ENCODE measurements around the gene PRXL2C. TPM values are rescaled to one million over a fixed set of nuclear protein-coding genes. Genes with fewer than 3 reads are reported as not detected.
"Not testable (repeated sequence)": the region's sequence is repeated elsewhere in the genome, so short reads cannot be mapped to it uniquely, and the experiment has no call there.

The PRXL2C gene
- total RNA-seq, 1 donor from 2014 or later, result 27.3 TPM

DNA sequence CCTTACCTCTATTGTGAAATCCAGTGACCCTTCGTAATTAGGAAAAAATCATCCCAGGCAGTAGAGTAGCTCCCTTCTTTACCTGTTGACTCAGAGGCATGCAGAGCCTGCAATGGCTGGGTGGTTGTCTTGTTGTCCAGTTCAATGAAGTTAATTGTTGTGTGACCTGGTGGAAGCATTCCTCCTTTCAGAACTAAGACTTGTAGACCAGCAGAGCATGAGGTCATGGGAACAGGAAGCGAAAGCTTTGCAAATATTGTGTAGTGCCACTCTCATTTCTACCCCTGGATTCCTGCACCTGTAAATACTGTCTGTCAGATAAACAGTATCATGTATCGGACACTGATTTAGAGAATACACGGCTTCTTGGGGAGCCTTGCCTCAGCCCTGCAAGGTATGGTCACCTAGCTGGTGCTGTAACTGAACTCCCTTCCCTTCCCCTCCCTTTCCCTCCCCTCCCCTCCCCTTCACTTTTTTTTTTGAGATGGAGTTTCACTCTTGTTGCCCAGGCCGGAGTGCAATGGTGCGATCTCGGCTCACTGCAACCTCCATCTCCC lies 5.7 kb upstream of the PRXL2C start:
- no peak for ATAC-seq
- DNase-seq (ENCODE audit: missing footprints), result no peak
- intact Hi-C loops (cut with DNase I), result no loop called here

DNA sequence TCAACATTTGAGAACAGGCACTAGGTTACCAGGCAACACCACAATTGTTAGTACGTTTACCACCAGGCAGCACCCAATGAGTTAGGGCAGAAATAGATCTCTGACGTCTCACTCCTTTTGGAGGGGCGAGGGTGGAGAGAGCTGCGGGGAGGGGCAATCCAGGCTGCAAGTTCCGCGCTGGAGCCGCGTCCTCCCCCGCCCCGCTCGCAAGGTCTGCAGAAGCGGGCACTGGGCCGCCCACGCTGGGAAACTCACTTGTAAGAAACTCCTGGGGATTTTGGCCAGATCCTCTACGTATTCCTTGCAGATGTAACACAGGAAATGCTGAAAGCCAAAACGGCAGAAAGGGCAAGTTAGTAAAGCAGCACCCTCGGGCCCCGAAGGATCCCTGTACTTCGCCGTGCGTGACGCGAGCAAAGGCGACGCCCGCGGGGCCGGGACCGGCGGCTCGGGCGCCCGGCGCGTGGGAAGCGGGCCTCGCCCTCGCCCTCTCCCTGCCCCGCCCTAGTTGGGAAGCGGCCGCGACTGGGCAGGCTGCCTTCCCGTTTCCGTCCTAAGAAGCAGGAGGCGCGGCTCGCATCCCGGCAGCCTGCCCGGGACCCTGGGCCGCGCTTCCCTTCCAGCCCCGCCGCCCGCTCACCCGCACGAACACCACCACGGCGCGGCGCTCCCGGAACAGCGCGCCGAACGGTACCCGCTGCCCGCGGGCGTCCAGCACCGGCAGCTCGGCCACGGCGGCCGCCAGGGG lies 493 bp downstream of the PRXL2C start:
- intact Hi-C loops (cut with DNase I), result loop anchor here (1.0 to 10.0 kb wide), 5 partner anchors 32 to 1690 kb away; partner anchors contain the start of genes CDC14B, HABP4 and ZNF367

DNA sequence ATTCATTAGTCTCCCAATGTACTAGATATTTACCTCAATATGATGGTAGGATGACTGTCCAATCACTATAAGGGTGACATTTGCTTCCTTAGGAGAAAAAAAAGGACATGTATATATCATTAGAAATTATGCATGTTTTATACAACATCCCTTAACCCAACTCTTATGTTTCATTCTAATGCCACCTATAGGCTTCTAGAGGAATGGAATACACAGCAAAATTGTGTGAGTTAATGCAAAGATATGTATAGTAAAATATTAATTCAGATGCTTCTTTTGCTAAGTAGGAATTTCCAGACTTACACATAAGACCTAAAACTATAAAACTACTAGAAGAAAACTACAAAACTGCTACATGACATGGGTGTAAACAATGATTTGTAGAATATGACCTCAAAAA lies 3.5 kb downstream of the PRXL2C start:
- ATAC-seq, result no peak
- intact Hi-C loops (cut with DNase I), result loop anchor here (10.0 kb wide), 1 partner anchor 1687 kb away; no protein-coding TSS in a partner anchor

More for the DNA sequence above, 493 bp downstream of the PRXL2C start:
- ATAC-seq (peak; percentile 90), DNase-seq (ENCODE audit: missing footprints) (peak; percentile 93)

DNA sequence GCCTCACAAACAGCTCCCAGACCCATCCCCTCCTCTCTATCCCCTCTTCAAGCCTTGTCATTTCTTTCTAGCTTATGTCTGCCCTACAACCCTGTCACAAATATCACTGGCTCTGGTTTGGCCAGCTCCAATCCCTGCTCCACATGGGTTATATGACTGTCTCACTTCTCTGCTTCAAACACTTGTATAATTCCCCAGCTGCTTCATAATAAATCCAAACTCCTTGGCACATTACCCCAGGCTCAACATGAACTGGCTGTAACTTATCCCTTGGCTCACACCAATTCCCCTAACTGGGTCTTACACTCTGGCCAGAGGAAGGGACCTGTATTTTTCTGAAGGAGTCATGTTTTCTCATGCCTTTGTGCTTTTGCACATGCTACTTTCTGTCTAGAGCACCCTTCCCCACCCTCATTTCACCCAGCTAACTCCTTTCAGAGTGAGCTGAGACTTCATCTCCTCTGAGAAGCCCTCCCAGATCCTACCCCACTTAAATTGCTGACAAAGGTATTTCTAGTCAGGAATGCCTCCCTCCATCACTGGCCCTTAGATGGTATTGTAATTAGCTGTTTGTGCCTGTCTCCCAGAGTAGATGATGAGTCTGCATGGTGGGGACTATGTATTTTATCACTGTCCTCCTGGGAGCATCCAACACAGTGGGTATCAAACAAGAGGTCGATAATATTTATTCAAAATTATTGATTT lies 5.3 kb downstream of the PRXL2C start:
- intact Hi-C loops (cut with DNase I), result loop anchor here (10.0 kb wide), 1 partner anchor 1685 kb away; no protein-coding TSS in a partner anchor
- no peak for ATAC-seq
- DNase-seq (ENCODE audit: missing footprints), result no peak

More for the DNA sequence above, 3.5 kb downstream of the PRXL2C start:
- DNase-seq (ENCODE audit: missing footprints), result no peak

DNA sequence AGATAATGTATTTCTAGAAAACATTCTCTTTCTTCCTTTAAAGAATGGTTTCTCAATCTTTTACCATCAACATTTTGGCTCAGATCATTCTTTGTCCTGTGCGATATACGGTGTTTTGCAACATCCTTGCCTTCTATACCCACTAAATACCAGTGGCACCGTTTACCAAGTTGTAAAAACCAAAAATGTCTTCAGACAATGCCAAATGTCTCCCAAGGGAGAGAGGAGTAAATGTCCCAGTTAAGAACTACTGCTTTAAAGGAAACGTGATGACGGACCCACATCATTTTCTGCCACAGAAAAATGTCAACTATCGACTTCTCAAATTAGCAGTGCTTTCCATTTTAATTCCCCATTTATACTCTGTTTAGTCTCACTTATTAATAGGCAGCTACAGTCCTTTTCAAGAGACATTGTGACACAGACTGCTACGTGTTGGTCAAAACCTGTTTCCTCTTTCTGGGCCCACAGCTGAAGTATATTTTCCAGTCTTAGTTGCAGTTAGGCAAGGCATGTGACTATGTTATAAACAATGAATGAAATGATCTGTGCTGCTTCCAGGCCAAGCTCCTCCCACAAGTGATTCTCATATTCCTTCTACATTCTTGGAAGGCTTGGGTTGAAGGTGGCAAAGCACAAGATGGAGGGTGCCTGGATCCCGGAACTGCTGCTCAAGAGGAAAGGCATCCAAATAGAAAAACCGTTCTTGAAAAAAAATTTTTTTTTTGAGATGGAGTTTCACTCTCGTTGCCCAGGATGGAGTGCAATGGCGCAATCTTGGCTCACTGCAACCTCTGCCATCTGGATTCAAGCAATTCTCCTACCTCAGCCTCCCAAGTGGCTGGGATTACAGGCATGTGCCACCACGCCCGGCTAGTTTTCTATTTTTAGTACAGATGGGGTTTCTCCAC lies 8.8 kb downstream of the PRXL2C start:
- intact Hi-C loops (cut with DNase I), result no loop called here
- DNase-seq (ENCODE audit: missing footprints) (no peak), ATAC-seq (peak; percentile 28)

DNA sequence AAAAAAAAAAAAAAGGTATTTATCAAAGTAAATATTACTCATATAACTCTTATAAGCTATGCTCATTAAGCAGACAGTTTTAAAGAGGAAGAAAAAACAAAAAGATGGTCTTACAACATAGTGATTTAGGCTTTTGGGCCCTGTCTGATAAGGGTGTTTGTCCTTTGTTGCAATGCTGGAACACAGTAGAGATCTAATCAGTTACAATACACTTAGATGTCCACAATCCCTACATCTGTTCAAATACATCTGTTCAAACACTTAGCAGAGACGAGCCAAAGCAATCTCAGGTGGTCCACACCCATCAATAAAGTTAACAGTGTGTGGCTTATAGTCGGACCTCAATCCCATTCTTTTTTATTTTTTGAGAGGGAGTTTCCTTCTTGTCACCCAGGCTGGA lies 11.0 kb downstream of the PRXL2C start:
- DNase-seq (ENCODE audit: missing footprints) (no peak), ATAC-seq (no peak)
- intact Hi-C loops (cut with DNase I), result no loop called here

DNA sequence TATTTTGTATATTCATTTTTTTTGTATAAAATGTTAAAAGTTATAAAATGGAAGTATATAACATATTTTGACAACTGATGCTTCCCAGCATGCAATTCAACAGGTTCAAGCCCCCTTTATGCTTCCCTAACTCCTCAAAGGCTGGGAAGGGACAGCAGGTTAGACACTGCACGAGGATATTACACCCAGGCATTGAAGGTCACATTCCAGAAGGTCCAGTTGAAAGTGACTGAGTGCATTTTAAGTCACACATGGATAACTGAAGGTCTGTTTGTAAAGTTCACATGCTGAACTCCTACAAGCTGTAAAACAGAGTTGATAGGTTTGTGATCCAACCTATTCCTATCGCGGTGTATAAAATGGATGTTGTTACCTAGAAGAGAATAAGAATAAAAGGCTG lies 13.6 kb downstream of the PRXL2C start:
- intact Hi-C loops (cut with DNase I), result no loop called here
- no peak for DNase-seq (ENCODE audit: missing footprints)
- ATAC-seq, result peak; percentile 70

DNA sequence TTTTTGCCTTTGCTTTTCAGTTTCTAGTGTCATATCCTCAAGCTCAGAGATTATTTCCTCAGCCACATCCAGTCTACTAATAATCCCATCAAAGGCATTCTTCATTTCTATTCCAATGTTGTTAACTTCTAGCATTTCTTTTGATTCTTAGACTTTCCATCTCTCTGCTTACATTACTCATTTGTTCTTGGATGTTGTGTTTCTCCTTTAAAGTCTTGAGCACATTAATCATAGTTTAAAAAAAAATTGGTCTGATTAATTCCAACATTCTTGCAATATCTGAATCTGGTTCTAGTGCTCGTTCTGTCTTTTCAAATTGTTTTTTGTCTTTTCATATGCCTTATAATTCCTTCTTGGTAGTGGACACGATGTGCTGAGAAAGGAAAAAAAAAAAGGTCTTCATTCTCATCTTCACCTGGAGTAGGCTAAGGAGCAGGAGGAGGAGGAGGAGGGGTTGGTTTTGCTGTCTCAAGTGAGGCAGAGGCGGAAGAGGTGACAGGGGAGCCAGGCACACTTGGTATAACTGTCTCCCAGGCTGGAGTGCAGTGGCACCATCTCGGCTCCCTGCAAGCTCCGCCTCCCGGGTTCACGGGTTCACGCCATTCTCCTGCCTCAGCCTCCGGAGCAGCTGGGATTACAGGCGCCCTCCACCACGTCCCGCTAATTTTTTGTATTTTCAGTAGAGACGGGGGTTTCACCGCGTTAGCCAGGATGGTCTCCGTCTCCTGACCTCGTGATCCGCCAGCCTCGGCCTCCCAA lies 16.3 kb downstream of the PRXL2C start:
- DNase-seq (ENCODE audit: missing footprints) (no peak), ATAC-seq (no peak)
- intact Hi-C loops (cut with DNase I), result no loop called here

DNA sequence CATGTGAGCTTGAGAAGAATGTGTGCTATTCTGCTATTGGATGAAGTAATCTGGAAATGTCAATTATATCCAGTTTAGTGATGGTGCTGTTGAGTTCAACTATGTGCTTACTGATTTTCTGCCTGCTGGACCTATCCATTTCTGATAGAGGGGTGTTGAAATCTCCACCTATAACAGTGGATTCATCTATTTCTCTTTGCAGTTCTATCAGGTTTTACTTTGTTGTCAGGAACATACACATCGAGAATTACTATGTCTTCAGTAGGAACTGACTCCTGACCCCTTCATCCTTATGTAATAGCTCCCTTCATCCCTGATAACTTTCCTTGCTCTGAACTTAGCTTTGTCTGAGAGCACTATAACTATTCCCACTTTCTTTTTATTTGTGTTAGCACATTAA lies 18.7 kb downstream of the PRXL2C start:
- DNase-seq (ENCODE audit: missing footprints), result no peak
- intact Hi-C loops (cut with DNase I), result no loop called here
- ATAC-seq, result no peak

DNA sequence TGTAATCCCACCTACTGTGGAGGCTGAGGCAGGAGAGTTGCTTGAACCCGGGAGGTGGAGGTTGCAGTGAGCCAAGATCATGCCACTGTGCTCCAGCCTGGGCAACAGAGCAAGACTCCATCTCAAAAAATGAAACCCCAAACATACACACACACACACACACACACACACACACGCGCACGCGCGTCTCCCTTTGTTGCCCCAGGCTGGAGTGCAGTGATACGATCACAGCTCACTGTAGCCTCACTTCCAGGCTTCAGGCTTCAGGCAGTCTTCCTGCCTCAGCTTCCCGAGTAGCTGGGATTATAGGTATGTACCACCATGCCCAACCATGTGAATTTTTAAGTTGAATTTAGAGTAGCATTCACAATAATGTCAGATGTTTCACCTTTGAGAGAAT lies 21.5 kb downstream of the PRXL2C start:
- ATAC-seq; DNase-seq (ENCODE audit: missing footprints); intact Hi-C loops (cut with DNase I): not testable (repeated sequence)

DNA sequence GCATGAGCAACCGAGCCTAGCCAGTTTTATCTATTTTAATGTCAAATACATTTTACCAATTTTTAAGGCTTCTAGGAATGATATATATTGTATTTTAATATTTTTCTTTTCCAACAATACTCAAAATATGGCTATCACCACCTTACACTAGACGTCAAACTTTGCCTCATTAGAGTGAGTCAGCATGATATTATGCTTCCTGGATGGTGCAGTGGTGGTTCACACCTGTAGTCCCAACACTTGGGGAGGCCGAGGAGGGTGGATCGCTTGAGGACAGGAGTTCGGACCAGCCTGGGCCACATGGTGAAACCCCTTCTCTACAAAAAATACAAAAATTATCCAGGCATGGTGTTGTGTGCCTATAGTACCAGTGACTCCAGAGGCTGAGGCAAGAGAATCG lies 28.2 kb downstream of the PRXL2C start:
- DNase-seq (ENCODE audit: missing footprints), result no peak
- intact Hi-C loops (cut with DNase I), result no loop called here

DNA sequence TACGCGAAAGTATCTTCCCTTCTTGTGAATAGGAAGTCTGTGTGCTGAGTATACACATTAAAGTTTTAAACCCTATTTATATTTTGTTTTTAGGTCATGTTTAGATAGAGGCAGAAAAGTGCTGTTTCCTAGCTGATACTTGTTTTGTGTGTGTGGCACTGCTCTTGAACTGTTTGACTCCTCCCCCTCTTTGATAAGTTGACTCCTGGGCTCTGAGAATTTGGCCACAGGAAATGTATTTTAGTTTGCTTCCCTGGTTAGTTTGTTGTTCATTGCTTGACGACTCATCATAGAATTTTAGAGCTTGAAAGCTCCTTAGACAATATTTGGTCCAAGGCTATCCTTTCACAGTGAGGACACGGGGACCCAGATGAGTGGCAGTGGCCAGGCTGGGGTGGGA lies 33.5 kb downstream of the PRXL2C start:
- ATAC-seq (no peak), DNase-seq (ENCODE audit: missing footprints) (no peak)
- intact Hi-C loops (cut with DNase I), result no loop called here

More for the DNA sequence above, 28.2 kb downstream of the PRXL2C start:
- no peak for ATAC-seq

DNA sequence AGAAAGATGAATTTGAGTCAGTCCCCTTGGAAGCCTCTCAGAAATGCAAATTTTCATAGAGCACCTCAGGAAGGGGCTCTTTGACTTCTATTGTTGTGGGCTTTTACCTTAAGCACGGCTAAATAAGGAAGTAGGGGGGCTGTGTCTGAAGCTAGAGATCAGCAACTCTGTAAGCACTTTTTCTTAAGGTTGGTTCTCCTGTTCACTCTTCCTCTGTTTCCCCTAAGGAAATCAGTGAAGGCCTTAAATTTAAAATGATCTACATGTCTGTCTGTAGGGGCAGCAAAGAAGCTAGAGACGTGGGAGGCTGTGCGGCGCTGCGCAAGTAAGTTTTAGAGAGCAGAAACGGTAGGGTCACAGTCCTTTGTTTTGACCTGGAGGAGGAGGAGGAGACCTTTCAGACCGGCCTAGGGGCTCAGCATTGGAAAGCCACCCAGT lies 34.3 kb downstream of the PRXL2C start:
- no peak for ATAC-seq
- intact Hi-C loops (cut with DNase I), result no loop called here

DNA sequence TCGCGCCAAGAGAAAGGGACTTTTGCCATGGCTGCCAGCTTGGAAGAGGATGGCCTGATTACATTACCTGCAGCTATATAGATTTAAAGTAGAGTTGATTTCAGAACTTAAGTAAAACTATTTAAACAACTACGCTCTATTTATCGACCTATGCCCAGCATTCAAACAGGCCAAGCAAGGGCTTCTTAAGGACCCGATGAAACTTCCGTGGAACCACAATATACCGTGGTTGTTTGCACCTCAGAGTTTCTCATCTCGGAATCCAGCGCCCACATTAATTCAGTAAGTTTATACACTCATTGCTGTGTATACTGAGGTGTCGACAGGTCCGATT lies 35.0 kb downstream of the PRXL2C start:
- DNase-seq (ENCODE audit: missing footprints), result no peak
- intact Hi-C loops (cut with DNase I), result no loop called here
- ATAC-seq, result no peak

More for the DNA sequence above, 34.3 kb downstream of the PRXL2C start:
- no peak for DNase-seq (ENCODE audit: missing footprints)

DNA sequence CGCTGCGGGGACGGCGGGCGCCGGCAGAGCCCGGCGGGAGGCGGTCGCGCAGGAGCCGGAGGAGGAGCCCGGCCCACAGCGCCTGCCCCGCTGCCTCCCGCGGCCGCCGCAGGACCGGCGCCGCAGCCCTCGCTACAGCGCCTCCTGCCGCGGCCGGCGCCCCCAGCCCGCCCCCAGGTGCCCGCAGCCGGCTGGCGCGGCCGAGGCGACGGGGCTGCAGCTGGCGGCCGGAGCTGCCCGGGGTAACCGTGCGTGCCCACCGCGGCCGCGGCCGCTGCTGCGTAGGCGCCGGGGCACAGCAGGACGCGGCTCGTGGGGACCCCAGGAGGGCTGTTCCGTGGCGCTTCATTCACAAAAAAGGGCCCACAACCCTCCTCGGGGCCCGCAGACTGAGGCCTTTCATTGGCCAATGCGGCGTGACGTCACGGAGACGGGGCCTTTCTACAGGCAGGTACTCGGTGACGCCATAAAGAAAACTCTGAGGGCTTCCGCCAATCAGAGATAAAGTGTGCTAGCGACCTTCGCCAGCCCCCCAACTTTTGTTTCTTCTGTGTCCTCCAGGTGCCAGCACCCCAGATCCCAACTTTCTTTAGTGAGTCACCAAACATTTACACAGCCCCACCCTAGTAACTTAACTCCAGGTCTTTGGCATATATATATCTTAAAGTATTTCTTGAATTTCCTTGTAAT lies 35.5 kb downstream of the PRXL2C start, which contains the start of gene CDC14B:
Gene CDC14B (minus strand): TSS at position 353 of the 690 bp plus-strand sequence. CDS start 465 bp downstream, outside the sequence.
- intact Hi-C loops (cut with DNase I), result loop anchor here (2.0 to 5.0 kb wide), 4 partner anchors 35 to 169 kb away; partner anchors contain the start of genes HABP4 and PRXL2C
- DNase-seq (ENCODE audit: missing footprints), result peak; percentile 95
- ATAC-seq, result peak; percentile 82

DNA sequence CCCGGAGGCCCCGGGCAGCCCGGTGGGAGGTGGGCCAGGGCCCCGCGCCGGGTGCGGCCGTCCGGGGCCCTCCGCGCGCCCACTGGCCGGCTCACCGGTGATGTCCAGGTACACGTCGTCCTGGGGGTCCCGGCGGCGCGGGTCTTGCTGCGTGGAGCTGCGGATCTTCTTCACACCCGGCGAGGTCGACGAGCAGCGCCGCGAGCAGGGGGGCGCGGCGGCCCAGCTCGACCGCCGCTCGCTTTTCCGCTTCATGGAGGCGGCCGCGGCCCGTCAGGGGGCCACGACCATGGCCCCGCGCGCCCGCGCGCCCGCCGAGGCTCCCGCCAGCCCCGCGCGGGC lies 36.0 kb downstream of the PRXL2C start:
- ATAC-seq, result peak; percentile 9
- intact Hi-C loops (cut with DNase I), result loop anchor here (2.0 to 5.0 kb wide), 4 partner anchors 36 to 168 kb away; partner anchors contain the start of genes HABP4 and PRXL2C

More for the DNA sequence above, 36.0 kb downstream of the PRXL2C start:
- no peak for DNase-seq (ENCODE audit: missing footprints)
